SK-N-SH treated with all-trans-retinoic acid at 6 μM for 48 hours (cell line): Measurements from ENCODE around the gene ABCD2.

Experiments used
- CREB5 ChIP-seq: fragments of 250-450 bp; sonication (Bioruptor Pico); IDR thresholded peaks from 2 replicates; pipeline ENCODE4 v1.5.1; 2020; ENCODE audit warnings: low read depth, mild to moderate bottlenecking, moderate library complexity
- GLIS3 ChIP-seq: fragments of 250-450 bp; sonication (Bioruptor Pico); IDR thresholded peaks from 2 replicates; pipeline ENCODE4 v1.5.0; 2020; ENCODE audit warnings: mild to moderate bottlenecking, moderate library complexity
- ISL1 ChIP-seq: fragments of 250-450 bp; sonication (Bioruptor Pico); IDR thresholded peaks from 2 replicates; pipeline ENCODE4 v2.1.2; 2022; ENCODE audit warnings: mild to moderate bottlenecking, moderate library complexity
- OSR1 ChIP-seq: fragments of 250-450 bp; sonication (Bioruptor Pico); IDR thresholded peaks from 2 replicates; pipeline ENCODE4 v1.8.0; 2022; ENCODE audit warnings: moderate library complexity, mild to moderate bottlenecking, inconsistent platforms
- POU6F1 ChIP-seq: fragments of 250-450 bp; sonication (Bioruptor Pico); IDR thresholded peaks from 2 replicates; pipeline ENCODE4 v1.8.0; 2021; ENCODE audit warnings: low read depth, mild to moderate bottlenecking, moderate library complexity, borderline replicate concordance
- PPARA ChIP-seq: fragments of 250-450 bp; sonication (Bioruptor Pico); IDR thresholded peaks from 2 replicates; pipeline ENCODE4 v1.5.0; 2020; ENCODE audit warnings: mild to moderate bottlenecking, borderline replicate concordance

GRCh38 chr12:39573971-39574370, 45.6 kb downstream of the ABCD2 start:
- TF ChIP-seq OSR1 (CRISPR knock-in tag) = no peak
- no peak for TF ChIP-seq GLIS3 (CRISPR knock-in tag)
- no peak for TF ChIP-seq CREB5 (CRISPR knock-in tag)
- TF ChIP-seq POU6F1 (CRISPR knock-in tag) = no peak
- TF ChIP-seq ISL1 (CRISPR knock-in tag) = no peak
- TF ChIP-seq PPARA (CRISPR knock-in tag) = no peak
